A549 treated with AZD9567 at 1 μM for 4 hours (cell line): ENCODE data around the gene STAC. TPM values are rescaled to one million over a fixed set of nuclear protein-coding genes. Genes with fewer than 3 reads are reported as not detected.

Experiments
- total RNA-seq: library from RNA; stranded (reverse); fragments of 200-300 nt; extraction: Qiagen RNA extraction; gene quantifications from 5 replicates; pipeline ENCODE4 v1.2.3, GENCODE V29; 2022; ENCODE audit not compliant: insufficient read depth

The STAC gene, protein sequence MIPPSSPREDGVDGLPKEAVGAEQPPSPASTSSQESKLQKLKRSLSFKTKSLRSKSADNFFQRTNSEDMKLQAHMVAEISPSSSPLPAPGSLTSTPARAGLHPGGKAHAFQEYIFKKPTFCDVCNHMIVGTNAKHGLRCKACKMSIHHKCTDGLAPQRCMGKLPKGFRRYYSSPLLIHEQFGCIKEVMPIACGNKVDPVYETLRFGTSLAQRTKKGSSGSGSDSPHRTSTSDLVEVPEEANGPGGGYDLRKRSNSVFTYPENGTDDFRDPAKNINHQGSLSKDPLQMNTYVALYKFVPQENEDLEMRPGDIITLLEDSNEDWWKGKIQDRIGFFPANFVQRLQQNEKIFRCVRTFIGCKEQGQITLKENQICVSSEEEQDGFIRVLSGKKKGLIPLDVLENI
- total RNA-seq: 1.7 to 3.4 TPM (median 1.8 TPM) in 5 replicates

DNA sequence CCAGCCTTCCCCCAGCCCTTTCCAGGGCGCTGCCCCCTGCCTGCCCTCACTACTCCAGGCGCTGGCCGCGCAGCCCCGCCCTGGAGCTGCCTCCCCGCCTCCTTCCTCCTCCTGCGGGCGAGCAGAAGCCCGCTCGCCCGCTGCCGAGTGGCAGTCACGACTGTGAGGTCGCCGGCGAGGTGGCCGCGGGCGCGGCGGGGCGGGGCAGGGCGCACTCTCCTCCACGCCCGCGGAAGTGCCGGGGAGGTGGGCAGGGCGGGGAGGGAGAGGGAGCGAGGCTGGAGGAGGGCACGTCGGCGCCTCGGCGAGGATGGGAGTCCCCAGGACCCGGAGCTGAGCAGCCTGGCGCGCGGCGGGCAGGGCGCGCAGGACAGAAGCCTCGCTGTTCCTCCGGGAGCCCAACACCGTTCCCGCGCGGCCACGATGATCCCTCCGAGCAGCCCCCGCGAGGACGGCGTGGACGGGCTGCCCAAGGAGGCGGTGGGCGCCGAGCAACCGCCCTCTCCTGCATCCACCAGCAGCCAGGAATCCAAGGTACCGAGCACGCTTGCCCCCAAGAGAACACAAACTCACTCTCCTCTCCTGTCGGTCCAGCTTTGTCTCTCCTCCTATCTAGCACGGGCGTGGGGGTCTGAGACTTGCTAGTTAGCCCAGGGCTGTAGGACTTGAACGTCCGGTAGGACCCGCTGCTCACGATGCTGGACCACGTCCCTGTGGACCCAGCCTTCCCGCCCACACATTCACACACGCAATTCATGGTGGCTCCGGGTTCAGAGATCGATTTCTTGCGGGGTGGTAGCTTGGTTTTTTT is at the start of gene STAC:
Gene STAC, plus strand, starts transcription at position 284 of the 811 bp plus-strand sequence. Its CDS starts 140 bp downstream, at position 424.

